Breast epithelium (tissue), 4 donors: ENCODE results near the gene PTDSS2. TPM values are rescaled to one million over a fixed set of nuclear protein-coding genes. Genes with fewer than 3 reads are reported as not detected.
A peak's percentile ranks its signal among the peaks of the same experiment; 100 is the strongest.

Experiments used
- DNase-seq, 2 donors: peaks; one replicate each; pipeline ENCODE4 v3.0.0-alpha.2; 2019; ENCODE audit warnings: low spot score in 2 of 2
- H3K27ac ChIP-seq, 2 donors: fragments of 200-600 bp; sonication (generic) in 1 of 2; one replicate each; pipeline ENCODE4 v1.5.1; 2016 to 2019; ENCODE audit warnings: mild to moderate bottlenecking in 1 of 2
- H3K27me3 ChIP-seq, 2 donors: fragments of 200-600 bp; sonication (generic) in 1 of 2; one replicate each; pipeline versions ENCODE4 v1.5.1 to v1.6.0; 2017 to 2019; ENCODE audit warnings: control low read depth in 1 of 2, mild to moderate bottlenecking in 1 of 2
- H3K36me3 ChIP-seq: fragments of 200-600 bp; one replicate; pipeline ENCODE4 v1.5.1; 2019
- H3K4me1 ChIP-seq, 2 donors: fragments of 200-600 bp; sonication (generic); one replicate each; pipeline ENCODE4 v1.5.1; 2016 to 2019; ENCODE audit warnings: control low read depth in 1 of 2
- H3K4me3 ChIP-seq, 3 donors: fragments of 200-600 bp; sonication (generic); 1 replicate in 2 of 3; 2 replicates in 1 of 3; pipeline ENCODE4 v1.5.1; 2016 to 2019; ENCODE audit warnings: mild to moderate bottlenecking in 3 of 3, moderate library complexity in 2 of 3
- H3K9me3 ChIP-seq, 2 donors: fragments of 200-600 bp; sonication (generic) in 1 of 2; one replicate each; pipeline ENCODE4 v1.5.1; 2016 to 2019; ENCODE audit warnings: control low read depth in 1 of 2
- POLR2A ChIP-seq: fragments of 450-650 bp; IDR thresholded peaks from one replicate; pipeline ENCODE4 v1.6.1; 2016; ENCODE audit warnings: antibody characterized with exemption, mild to moderate bottlenecking, moderate library complexity
- POLR2AphosphoS5 ChIP-seq, 3 donors: sonication (generic); formaldehyde crosslinking; IDR thresholded peaks; one replicate each; pipeline ENCODE4 v1.6.1; 2017; ENCODE audit warnings: antibody characterized with exemption in 3 of 3
- intact Hi-C: fragments of 100-400 bp; cut with DNase I; formaldehyde crosslinking; loops from one replicate; pipeline ENCODE4 v1.15.1; 2023; ENCODE audit warnings: low total_unique reads
- total RNA-seq, 3 donors: library from RNA; depleted of rRNA; stranded (reverse); fragments of >200 nt; gene quantifications; one replicate each; pipeline ENCODE4 v1.1.0, GENCODE V29; 2016
- TF ChIP-seq, protein P1 (sequence below), 3 donors: fragments of 450-650 bp; IDR thresholded peaks; one replicate each; pipeline ENCODE4 v1.5.1; 2016 to 2017; ENCODE audit warnings: antibody characterized with exemption in 3 of 3, mild to moderate bottlenecking in 3 of 3, moderate library complexity in 3 of 3

The PTDSS2 gene
- total RNA-seq, 3 donors from 2014 or later = 23.8 to 53.7 (median 33.1) TPM

DNA sequence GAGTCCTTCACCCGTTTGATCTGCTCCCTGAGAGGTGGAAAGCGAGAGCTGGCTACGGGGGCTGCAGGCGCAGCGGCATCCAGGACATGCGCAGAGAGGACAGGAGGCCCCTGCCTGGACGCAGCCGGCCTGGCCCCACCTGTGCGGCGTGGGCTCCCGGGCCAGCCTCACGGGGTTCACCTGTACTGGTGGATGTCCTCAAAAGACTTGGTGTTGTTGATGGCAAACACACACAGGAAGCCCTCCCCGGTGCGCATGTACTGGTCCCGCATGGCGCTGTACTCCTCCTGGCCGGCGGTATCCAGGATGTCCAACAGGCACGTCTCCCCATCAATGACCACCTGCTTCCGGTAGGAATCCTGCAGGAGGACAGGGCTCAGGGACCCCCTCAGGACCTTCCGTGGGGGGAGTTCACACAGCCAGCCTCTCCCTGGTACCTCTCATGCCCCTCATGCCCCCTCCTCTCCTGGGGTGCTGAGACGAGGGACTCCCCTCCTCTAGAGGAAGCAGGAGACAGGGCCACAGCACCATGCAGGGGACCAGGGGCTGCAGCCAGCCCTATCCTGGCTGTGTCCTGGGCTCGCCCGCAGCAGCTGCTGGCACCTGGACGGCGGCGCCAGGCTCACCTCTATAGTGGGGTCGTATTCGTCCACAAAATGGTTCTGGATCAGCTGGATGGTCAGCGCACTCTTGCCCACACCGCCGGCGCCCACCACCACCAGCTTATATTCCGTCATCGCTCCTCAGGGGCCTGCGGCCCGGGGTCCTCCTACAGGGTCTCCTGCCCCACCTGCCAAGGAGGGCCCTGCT, 83.7 kb downstream of the PTDSS2 start:
- peak overlapping the region in 1 of 2 donors; percentile 83 for H3K27ac ChIP-seq
- no peaks in the 10 kb centered on the region for H3K9me3 ChIP-seq
- intact Hi-C loops = no loop called here
- peaks cover 8 to 18% of the 10 kb centered on the region in 2 donors for H3K4me1 ChIP-seq
- TF ChIP-seq, protein P1, sequence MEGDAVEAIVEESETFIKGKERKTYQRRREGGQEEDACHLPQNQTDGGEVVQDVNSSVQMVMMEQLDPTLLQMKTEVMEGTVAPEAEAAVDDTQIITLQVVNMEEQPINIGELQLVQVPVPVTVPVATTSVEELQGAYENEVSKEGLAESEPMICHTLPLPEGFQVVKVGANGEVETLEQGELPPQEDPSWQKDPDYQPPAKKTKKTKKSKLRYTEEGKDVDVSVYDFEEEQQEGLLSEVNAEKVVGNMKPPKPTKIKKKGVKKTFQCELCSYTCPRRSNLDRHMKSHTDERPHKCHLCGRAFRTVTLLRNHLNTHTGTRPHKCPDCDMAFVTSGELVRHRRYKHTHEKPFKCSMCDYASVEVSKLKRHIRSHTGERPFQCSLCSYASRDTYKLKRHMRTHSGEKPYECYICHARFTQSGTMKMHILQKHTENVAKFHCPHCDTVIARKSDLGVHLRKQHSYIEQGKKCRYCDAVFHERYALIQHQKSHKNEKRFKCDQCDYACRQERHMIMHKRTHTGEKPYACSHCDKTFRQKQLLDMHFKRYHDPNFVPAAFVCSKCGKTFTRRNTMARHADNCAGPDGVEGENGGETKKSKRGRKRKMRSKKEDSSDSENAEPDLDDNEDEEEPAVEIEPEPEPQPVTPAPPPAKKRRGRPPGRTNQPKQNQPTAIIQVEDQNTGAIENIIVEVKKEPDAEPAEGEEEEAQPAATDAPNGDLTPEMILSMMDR (IDR thresholded peaks at IDR 0.05) = no peak
- no peak for TF ChIP-seq POLR2AphosphoS5 (IDR thresholded peaks at IDR 0.05)
- peak overlapping the region; percentile 74 to 89 (median 84) for H3K4me3 ChIP-seq
- no peaks in the 10 kb centered on the region for H3K27me3 ChIP-seq
- H3K36me3 ChIP-seq = no peaks in the 10 kb centered on the region
- no peak for DNase-seq

DNA sequence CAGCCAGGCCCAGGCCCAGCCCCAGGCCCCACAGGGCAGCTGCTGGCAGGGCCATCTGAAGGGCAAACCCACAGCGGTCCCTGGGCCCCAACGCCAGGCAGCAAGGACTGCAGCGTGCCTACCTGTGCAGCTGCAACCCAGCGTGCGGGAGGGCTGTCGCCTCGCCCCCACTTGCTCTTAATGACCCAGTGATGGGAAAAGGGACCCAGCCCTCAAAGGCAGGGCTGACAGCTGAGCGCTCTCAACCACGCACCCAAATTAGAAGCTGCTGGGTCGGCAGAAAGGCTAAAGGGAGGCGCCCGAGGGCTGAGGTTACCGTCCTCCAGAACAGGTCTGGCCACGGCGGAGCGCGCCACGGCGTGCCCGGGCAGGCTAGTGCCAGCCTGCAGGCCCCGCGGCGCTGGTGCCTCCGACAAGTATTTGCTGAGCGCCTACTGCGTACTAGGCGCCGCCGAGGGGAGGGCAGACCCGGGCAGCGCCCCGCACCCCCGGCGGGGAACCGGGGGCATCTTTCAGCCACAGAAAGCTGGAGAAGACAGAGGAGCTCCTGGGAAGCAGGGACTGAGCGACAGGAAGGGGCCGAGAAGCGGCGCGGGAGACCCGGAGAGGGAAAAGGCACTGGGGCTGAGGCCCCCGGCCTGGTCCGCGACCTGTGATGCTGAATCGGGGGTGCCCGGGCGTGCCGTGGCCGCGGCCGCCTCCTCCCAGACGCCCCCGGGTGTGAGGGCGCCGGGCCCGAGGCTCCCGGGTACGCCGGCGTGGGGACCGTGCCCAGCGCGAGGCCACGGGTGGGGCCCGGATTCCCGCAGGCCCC, 84.5 kb downstream of the PTDSS2 start:
- H3K27ac ChIP-seq = peak overlapping the region; percentile 83 to 86

GRCh38 chr11:535210-535518, 85.1 kb downstream of the PTDSS2 start:
- H3K27ac ChIP-seq = peak overlapping the region; percentile 83 to 86
- peaks cover 8 to 18% of the 10 kb centered on the region in 2 donors for H3K4me1 ChIP-seq
- intact Hi-C loops = no loop called here

More for the DNA sequence above, 84.5 kb downstream of the PTDSS2 start:
- TF ChIP-seq, protein P1 (IDR thresholded peaks at IDR 0.05) = no peak
- TF ChIP-seq POLR2A (no peak), POLR2AphosphoS5 (IDR thresholded peaks at IDR 0.05) (peak; percentile 20 to 46 (median 42))
- intact Hi-C loops = no loop called here
- Histone ChIP-seq H3K36me3 (no peaks in the 10 kb centered on the region), H3K4me1 (peaks cover 8 to 18% of the 10 kb centered on the region in 2 donors), H3K4me3 (peak overlapping the region; percentile 74 to 89 (median 84)), H3K27me3 (no peaks in the 10 kb centered on the region), H3K9me3 (no peaks in the 10 kb centered on the region)
- DNase-seq = peak; percentile 72 to 82

GRCh38 chr11:535519-536454, 85.7 kb downstream of the PTDSS2 start, which contains the start of gene HRAS:
TSS of gene HRAS (minus strand) at chr11:535576.
- peak; percentile 94 to 96 for DNase-seq
- intact Hi-C loops = no loop called here
- H3K4me3 ChIP-seq = peak within 1 kb of the TSS; percentile 74 to 89 (median 84)
- peaks cover 8 to 18% of the 10 kb centered on the region in 2 donors for H3K4me1 ChIP-seq
- TF ChIP-seq POLR2AphosphoS5 (IDR thresholded peaks at IDR 0.05) (peak in 2 of 3 donors; percentile 17 to 64), POLR2A (no peak)
- TF ChIP-seq, protein P1 (IDR thresholded peaks at IDR 0.05) = no peak
- H3K36me3 ChIP-seq = no peaks in the 10 kb centered on the region
- no peaks in the 10 kb centered on the region for H3K27me3 ChIP-seq
- no peaks in the 10 kb centered on the region for H3K9me3 ChIP-seq
- peak within 1 kb of the TSS; percentile 83 to 86 for H3K27ac ChIP-seq

More at GRCh38 chr11:535210-535518, 85.1 kb downstream of the PTDSS2 start:
- TF ChIP-seq, protein P1 (IDR thresholded peaks at IDR 0.05) = no peak
- TF ChIP-seq POLR2AphosphoS5 (IDR thresholded peaks at IDR 0.05) = no peak
- TF ChIP-seq POLR2A = no peak
- H3K36me3 ChIP-seq = no peaks in the 10 kb centered on the region
- H3K9me3 ChIP-seq = no peaks in the 10 kb centered on the region
- H3K27me3 ChIP-seq = no peaks in the 10 kb centered on the region
- H3K4me3 ChIP-seq = peak overlapping the region; percentile 74 to 89 (median 84)
- no peak for DNase-seq
